Peyer's patch (tissue), 4 donors: ENCODE data around the gene RCN2.

Experiments
- POLR2A ChIP-seq, 2 donors: fragments of 450-650 bp; IDR thresholded peaks; one replicate each; pipeline ENCODE4 v1.5.1; 2017; ENCODE audit warnings: antibody characterized with exemption in 2 of 2, mild to moderate bottlenecking in 2 of 2, moderate library complexity in 2 of 2
- TF ChIP-seq, protein P1 (sequence below), 6 experiments: fragments of 450-650 bp in 4 of 6; fragments of 200-600 bp in 2 of 6; sonication (generic) in 1 of 6; IDR thresholded peaks; one replicate each; pipeline ENCODE4 v1.5.1; 2017 to 2019; ENCODE audit warnings: antibody characterized with exemption in 6 of 6, mild to moderate bottlenecking in 3 of 6, moderate library complexity in 1 of 6

GRCh38 chr15:76931397-76932134, at the start of gene RCN2:
- TF ChIP-seq, protein P1, sequence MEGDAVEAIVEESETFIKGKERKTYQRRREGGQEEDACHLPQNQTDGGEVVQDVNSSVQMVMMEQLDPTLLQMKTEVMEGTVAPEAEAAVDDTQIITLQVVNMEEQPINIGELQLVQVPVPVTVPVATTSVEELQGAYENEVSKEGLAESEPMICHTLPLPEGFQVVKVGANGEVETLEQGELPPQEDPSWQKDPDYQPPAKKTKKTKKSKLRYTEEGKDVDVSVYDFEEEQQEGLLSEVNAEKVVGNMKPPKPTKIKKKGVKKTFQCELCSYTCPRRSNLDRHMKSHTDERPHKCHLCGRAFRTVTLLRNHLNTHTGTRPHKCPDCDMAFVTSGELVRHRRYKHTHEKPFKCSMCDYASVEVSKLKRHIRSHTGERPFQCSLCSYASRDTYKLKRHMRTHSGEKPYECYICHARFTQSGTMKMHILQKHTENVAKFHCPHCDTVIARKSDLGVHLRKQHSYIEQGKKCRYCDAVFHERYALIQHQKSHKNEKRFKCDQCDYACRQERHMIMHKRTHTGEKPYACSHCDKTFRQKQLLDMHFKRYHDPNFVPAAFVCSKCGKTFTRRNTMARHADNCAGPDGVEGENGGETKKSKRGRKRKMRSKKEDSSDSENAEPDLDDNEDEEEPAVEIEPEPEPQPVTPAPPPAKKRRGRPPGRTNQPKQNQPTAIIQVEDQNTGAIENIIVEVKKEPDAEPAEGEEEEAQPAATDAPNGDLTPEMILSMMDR (IDR thresholded peaks at IDR 0.05), result peak in 2 of 6 experiments; percentile 14 to 19
- TF ChIP-seq POLR2A (IDR thresholded peaks at IDR 0.05), result peak; percentile 80 to 91
